ENCODE data around the gene WASF3. TPM values are rescaled to one million over a fixed set of nuclear protein-coding genes. Genes with fewer than 3 reads are reported as not detected.

Gene WASF3
- total and polyA plus RNA-seq, 10 donors: 1.7 to 16.4 (median 8.4) TPM

GRCh38 chr13:26693749-26694463, 136.4 kb downstream of the WASF3 start:
- whole genome bisulfite sequencing, 5 donors: 76 to 91% (median 86%) methylated on average over 10 of the region's 10 CpGs
- H3K27ac ChIP-seq: no peak overlapping the region
- H3K27me3 ChIP-seq (replicated peaks in 1 of 7): no peaks in the 10 kb centered on the region
- H3K36me3 ChIP-seq: peaks cover 0 to 16% (median 2%) of the 10 kb centered on the region in 6 donors
- DNase-seq: no peak
- no peak for TF ChIP-seq POLR2A (IDR thresholded peaks at IDR 0.05)
- TF ChIP-seq, protein P1, sequence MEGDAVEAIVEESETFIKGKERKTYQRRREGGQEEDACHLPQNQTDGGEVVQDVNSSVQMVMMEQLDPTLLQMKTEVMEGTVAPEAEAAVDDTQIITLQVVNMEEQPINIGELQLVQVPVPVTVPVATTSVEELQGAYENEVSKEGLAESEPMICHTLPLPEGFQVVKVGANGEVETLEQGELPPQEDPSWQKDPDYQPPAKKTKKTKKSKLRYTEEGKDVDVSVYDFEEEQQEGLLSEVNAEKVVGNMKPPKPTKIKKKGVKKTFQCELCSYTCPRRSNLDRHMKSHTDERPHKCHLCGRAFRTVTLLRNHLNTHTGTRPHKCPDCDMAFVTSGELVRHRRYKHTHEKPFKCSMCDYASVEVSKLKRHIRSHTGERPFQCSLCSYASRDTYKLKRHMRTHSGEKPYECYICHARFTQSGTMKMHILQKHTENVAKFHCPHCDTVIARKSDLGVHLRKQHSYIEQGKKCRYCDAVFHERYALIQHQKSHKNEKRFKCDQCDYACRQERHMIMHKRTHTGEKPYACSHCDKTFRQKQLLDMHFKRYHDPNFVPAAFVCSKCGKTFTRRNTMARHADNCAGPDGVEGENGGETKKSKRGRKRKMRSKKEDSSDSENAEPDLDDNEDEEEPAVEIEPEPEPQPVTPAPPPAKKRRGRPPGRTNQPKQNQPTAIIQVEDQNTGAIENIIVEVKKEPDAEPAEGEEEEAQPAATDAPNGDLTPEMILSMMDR (IDR thresholded peaks at IDR 0.05 in 8 of 11, conservative IDR thresholded peaks at IDR 0.05 in 3 of 11): no peak
- TF ChIP-seq POLR2AphosphoS5 (IDR thresholded peaks at IDR 0.05): no peak
- peaks cover 0 to 7% (median 6%) of the 10 kb centered on the region in 6 donors for H3K4me1 ChIP-seq
- peaks cover 0 to 31% (median 27%) of the 10 kb centered on the region in 8 donors for H3K9me3 ChIP-seq
- intact Hi-C loops (cut with DNase I; ENCODE audit: low total_unique reads): no loop called here
- H3K4me3 ChIP-seq: no peak overlapping the region

GRCh38 chr13:26694609-26695359, 137.3 kb downstream of the WASF3 start:
- WGBS, 5 donors: 80 to 89% (median 84%) methylated on average over 15 to 19 of the region's 19 CpGs
- no peak for DNase-seq
- intact Hi-C loops (cut with DNase I; ENCODE audit: low total_unique reads): loop anchor here (5.0 kb wide), 2 partner anchors 212 to 512 kb away; no protein-coding TSS in a partner anchor
- H3K9me3 ChIP-seq: peaks cover 0 to 26% (median 22%) of the 10 kb centered on the region in 8 donors
- H3K4me1 ChIP-seq: peaks cover 0 to 7% (median 6%) of the 10 kb centered on the region in 6 donors
- TF ChIP-seq, protein P1 (IDR thresholded peaks at IDR 0.05 in 8 of 11, conservative IDR thresholded peaks at IDR 0.05 in 3 of 11): no peak
- H3K4me3 ChIP-seq: no peak overlapping the region
- H3K27ac ChIP-seq: no peak overlapping the region
- peaks cover 0 to 8% (median under 1%) of the 10 kb centered on the region in 6 donors for H3K36me3 ChIP-seq
- H3K27me3 ChIP-seq (replicated peaks in 1 of 7): no peaks in the 10 kb centered on the region

- Histone ChIP-seq H3K36me3 (peaks cover 0 to 2% (median 0%) of the 10 kb centered on the region in 6 donors), H3K4me1 (peaks cover 0 to 7% (median 6%) of the 10 kb centered on the region in 6 donors), H3K27ac (no peak overlapping the region), H3K9me3 (peaks cover 0 to 21% (median 16%) of the 10 kb centered on the region in 8 donors), H3K4me3 (no peak overlapping the region), H3K27me3 (replicated peaks in 1 of 7) (no peaks in the 10 kb centered on the region)
- DNase-seq: no peak
- TF ChIP-seq, protein P1 (IDR thresholded peaks at IDR 0.05 in 8 of 11, conservative IDR thresholded peaks at IDR 0.05 in 3 of 11): no peak
- TF ChIP-seq POLR2A (IDR thresholded peaks at IDR 0.05): no peak
- TF ChIP-seq POLR2AphosphoS5 (IDR thresholded peaks at IDR 0.05): no peak
- 78 to 87% (median 82%) methylated on average over 3 to 9 of the region's 9 CpGs for WGBS, 5 donors
- intact Hi-C loops (cut with DNase I; ENCODE audit: low total_unique reads): loop anchor here (5.0 kb wide), 2 partner anchors 213 to 513 kb away; no protein-coding TSS in a partner anchor
These were observed 137.8 kb downstream of the WASF3 start for GRCh38 chr13:26695360-26695705.

DNA sequence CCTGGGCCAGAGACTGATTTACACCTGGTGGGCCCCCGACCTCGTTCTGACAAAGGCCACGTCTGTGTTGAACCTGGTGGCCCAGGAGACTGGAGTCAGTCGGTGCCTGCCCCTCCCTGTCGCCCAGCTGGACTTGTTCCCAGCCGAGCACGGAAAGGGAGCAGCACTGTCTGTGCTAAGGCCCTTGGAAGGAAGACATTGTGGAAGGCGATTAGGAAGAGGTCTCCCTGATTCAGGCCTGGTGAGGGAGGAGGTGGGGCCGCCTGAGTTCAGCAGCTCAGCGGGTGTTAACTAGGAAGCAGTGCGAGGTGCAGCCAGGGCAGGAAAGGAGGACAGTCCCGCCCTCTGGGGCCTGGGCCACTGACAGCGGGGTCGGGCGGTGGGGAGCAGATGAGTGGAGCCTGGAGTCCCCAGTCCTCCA, 138.4 kb downstream of the WASF3 start:
- Histone ChIP-seq H3K27me3 (replicated peaks in 1 of 7) (no peaks in the 10 kb centered on the region), H3K9me3 (peaks cover 0 to 15% (median 11%) of the 10 kb centered on the region in 8 donors), H3K4me1 (peaks cover 0 to 7% (median 6%) of the 10 kb centered on the region in 6 donors), H3K4me3 (no peak overlapping the region), H3K27ac (no peak overlapping the region), H3K36me3 (no peaks in the 10 kb centered on the region)
- intact Hi-C loops (cut with DNase I; ENCODE audit: low total_unique reads): loop anchor here (5.0 kb wide), 2 partner anchors 214 to 514 kb away; no protein-coding TSS in a partner anchor
- TF ChIP-seq POLR2A (IDR thresholded peaks at IDR 0.05) (no peak), POLR2AphosphoS5 (IDR thresholded peaks at IDR 0.05) (no peak)
- TF ChIP-seq, protein P1 (IDR thresholded peaks at IDR 0.05 in 8 of 11, conservative IDR thresholded peaks at IDR 0.05 in 3 of 11): no peak
- 60 to 78% (median 73%) methylated on average over 15 of the region's 15 CpGs for WGBS, 5 donors
- DNase-seq: no peak

All from spleen (tissue), 11 donors.